Astrocyte (in vitro differentiated cells and primary cell): ENCODE data around the gene DNAJC30.

ENCODE experiments used
- EZH2 ChIP-seq: IDR thresholded peaks from 2 replicates; pipeline ENCODE4 v1.6.1; 2012; ENCODE audit warnings: mild to moderate bottlenecking, low read length, inconsistent platforms; ENCODE audit not compliant: insufficient read depth
- TF ChIP-seq, protein P1 (sequence below): IDR thresholded peaks from 2 replicates; pipeline ENCODE4 v1.5.1; 2011; ENCODE audit warnings: low read depth, mild to moderate bottlenecking, inconsistent platforms, low read length, moderate library complexity; ENCODE audit not compliant: insufficient read depth

DNA sequence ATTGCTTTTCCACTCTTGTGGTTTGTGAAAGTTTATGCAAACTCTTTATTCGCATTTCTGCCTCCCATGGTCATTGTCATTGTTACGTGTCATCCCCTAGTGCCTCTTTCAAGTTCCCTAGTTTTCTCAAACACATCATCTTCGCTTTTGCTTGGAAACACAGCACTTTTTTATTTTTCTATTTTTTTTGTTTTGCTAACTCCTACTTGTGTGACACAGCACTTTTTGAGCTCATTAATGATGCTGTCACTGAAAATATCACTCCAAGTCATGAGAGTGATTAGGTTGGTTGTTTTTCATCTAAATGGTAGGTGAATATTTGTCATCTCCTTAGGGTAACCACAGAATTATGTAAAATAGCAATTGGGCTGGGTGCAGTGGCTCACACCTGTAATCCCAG lies 44.7 kb upstream of the DNAJC30 start:
- TF ChIP-seq, protein P1, sequence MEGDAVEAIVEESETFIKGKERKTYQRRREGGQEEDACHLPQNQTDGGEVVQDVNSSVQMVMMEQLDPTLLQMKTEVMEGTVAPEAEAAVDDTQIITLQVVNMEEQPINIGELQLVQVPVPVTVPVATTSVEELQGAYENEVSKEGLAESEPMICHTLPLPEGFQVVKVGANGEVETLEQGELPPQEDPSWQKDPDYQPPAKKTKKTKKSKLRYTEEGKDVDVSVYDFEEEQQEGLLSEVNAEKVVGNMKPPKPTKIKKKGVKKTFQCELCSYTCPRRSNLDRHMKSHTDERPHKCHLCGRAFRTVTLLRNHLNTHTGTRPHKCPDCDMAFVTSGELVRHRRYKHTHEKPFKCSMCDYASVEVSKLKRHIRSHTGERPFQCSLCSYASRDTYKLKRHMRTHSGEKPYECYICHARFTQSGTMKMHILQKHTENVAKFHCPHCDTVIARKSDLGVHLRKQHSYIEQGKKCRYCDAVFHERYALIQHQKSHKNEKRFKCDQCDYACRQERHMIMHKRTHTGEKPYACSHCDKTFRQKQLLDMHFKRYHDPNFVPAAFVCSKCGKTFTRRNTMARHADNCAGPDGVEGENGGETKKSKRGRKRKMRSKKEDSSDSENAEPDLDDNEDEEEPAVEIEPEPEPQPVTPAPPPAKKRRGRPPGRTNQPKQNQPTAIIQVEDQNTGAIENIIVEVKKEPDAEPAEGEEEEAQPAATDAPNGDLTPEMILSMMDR = no peak
- TF ChIP-seq EZH2 = no peak
